Mesenteric fat pad (tissue), 1 donor: Measurements from ENCODE around the gene TASOR2. TPM values are rescaled to one million over a fixed set of nuclear protein-coding genes. Genes with fewer than 3 reads are reported as not detected.

Source experiments
- DNase-seq: peaks from one replicate; pipeline ENCODE4 v3.0.0-alpha.2; 2020; ENCODE audit warnings: low spot score
- long read RNA-seq: library from polyadenylated mRNA; unstranded; transcript quantifications from one replicate; pipeline ENCODE4 v2.0.0, GENCODE V29; 2020
- total RNA-seq: library from RNA; stranded (reverse); fragmentation: NEBNext Ultra II Directional; extraction: Animal tissue kit (Norgen Biotek cat#: 25700); gene quantifications from one replicate; pipeline ENCODE4 v1.2.1, GENCODE V29; 2021
- donor health status: DM: yes; HTN: yes; CAD: no.

Gene TASOR2
- 55.8 TPM for total RNA-seq
- long read RNA-seq, partial matches to known transcripts, result 7 of 10 reads
- long read RNA-seq, other reads (novel, unspliced or antisense), result 3 of 10 reads

GRCh38 chr10:5684318-5684970 is at the start of gene TASOR2:
Gene TASOR2 (plus strand): TSS chr10:5684838. CDS start chr10:5720643, 35,805 bp downstream.
- peak; percentile 99 for DNase-seq

GRCh38 chr10:5634918-5635317 is 49.7 kb upstream of the TASOR2 start:
- no peak for DNase-seq

GRCh38 chr10:5638494-5638893 is 46.1 kb upstream of the TASOR2 start:
- no peak for DNase-seq

GRCh38 chr10:5639066-5639465 is 45.6 kb upstream of the TASOR2 start:
- no peak for DNase-seq

- no peak for DNase-seq
These were observed 44.6 kb upstream of the TASOR2 start for GRCh38 chr10:5640036-5640435.

- no peak for DNase-seq
These were observed 44.1 kb upstream of the TASOR2 start for GRCh38 chr10:5640501-5640900.

- no peak for DNase-seq
These were observed 43.1 kb upstream of the TASOR2 start for GRCh38 chr10:5641501-5641900.

- no peak for DNase-seq
These were observed 41.1 kb upstream of the TASOR2 start for GRCh38 chr10:5643346-5644067.

- DNase-seq, result no peak
These were observed 39.7 kb upstream of the TASOR2 start for GRCh38 chr10:5644930-5645329.

- no peak for DNase-seq
These were observed 39.3 kb upstream of the TASOR2 start for GRCh38 chr10:5645375-5645774.

- no peak for DNase-seq
These were observed 38.6 kb upstream of the TASOR2 start for GRCh38 chr10:5645944-5646617.

GRCh38 chr10:5647507-5648240 is 37.0 kb upstream of the TASOR2 start:
- DNase-seq, result no peak

- DNase-seq, result peak; percentile 87
These were observed 35.9 kb upstream of the TASOR2 start for GRCh38 chr10:5648494-5649457.

- peak; percentile 73 for DNase-seq
These were observed 34.9 kb upstream of the TASOR2 start for GRCh38 chr10:5649746-5650145.

GRCh38 chr10:5650664-5651387 is 33.8 kb upstream of the TASOR2 start:
- DNase-seq, result peak; percentile 83

- DNase-seq, result peak; percentile 65
These were observed 33.3 kb upstream of the TASOR2 start for GRCh38 chr10:5651388-5651764.

- peak; percentile 73 for DNase-seq
These were observed 31.9 kb upstream of the TASOR2 start for GRCh38 chr10:5652746-5653145.

- no peak for DNase-seq
These were observed 30.4 kb upstream of the TASOR2 start for GRCh38 chr10:5654218-5654755.

GRCh38 chr10:5655121-5655520 is 29.5 kb upstream of the TASOR2 start:
- DNase-seq, result no peak
